NCI-H1694 (cell line): ENCODE data around the gene METTL8.
"Not testable (repeated sequence)": the region's sequence is repeated elsewhere in the genome, so short reads cannot be mapped to it uniquely, and the experiment has no call there.

Source experiments
- DNase-seq: peaks from one replicate; lab custom pipeline; 2025; lab: John Stamatoyannopoulos, UW

The METTL8 gene

DNA sequence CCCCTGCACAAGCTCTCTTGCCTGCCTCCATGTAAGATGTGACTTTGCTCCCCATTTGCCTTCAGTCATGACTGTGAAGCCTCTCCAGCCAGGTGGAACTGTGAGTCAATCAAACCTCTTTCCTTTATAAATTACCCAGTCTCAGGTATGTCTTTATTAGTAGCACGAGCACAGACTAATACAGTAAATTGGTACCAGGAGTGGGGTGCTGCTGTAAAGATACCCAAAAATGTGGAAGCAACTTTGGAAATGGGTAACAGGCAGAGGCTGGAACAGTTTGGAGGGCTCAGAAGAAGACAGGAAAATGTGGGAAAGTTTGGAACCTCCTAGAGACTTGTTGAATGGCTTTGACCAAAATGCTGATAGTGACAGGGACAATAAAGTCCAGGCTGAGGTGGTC lies 122.2 kb downstream of the METTL8 start:
- not testable (repeated sequence) for DNase-seq

DNA sequence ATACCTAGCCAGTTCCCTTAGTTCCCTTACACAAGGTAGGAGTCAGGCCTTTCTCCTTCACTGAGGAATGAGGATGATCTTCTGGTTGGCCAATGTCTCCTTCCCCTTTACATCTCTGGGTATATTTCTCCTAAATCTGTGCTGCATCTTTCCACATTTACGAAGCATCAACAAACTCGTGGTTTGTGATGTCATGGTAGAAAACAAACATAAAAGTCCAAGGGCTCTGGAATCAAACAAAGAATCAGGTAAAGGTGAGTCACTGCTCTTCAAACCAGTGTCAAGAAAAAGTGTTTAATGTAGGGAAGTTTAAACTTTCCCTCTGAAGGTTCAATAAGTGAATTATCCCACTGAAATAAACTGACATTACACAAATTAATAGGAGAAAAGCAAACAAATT lies 122.9 kb downstream of the METTL8 start:
- no peak for DNase-seq

DNA sequence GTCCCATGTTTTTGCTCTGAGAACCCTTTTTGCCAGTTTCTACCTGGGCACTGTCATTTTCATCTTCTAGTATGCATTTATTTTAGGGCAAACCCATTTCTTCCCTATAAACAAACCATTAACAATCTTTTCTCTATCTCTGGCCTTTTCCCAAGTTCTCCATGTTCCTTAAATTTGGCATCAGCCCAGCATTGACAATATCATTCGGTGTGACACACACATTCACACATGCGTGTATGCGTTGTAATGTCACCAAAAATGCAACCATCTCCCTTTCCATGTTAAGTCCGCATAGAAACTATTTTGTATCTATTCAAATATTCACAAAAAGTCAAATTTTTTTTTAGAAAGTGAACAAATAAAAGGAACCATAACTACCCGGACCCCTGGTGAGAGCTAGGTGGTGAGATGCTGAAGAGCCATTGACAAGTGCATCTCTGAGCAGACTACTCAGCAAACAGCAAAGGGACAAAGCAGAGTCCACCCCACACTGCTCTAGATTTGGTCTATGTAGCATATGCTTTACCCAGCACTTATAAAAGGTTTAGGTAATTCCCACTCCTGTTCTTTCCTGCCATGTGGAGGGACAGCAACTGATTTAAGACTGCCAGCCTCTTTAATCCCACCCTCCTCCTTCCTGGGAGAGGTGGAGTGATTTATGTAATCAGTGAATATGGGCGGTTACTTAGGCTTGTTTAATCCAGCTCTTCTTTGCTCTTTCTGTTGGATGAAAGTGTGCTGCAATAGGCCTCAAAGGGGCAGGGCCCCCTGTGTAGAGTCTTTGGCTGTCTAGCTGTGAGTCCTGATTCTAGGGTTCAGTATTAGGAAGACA lies 124.1 kb downstream of the METTL8 start:
- DNase-seq: no peak

DNA sequence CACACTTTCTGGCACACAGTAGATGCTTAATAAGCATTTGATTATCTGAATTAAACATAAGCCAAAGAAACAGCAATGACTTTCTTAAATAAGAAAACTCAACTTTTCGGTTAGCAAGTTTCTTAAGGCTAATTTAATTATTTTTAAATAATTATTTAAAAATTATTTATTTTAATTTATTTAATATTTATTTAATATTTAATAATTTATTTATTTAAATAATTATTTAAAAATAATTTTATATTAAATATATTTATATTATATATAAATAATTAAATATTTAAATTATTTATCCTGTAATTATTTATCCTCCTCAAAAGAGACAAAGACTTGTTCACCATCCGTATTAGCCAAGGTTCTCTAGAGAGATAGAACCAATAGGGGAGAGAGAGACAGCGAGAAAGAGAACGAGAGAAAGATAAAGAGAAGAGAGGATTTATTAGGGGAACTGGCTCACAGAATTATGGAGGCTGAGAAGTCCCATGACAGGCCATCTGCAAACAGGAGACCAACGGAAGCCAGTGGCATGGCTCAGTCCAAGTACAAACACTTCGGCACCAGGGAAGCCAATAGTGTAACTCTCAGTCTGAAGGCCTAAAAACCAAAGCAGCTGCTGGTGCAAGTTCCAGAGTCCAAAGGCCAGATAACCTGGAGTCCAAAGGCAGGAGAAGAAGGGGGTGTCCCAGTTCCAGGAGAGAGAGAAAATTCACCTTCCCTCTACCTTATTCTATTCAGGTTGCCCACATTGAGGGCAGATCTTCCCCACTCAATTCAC lies 125.3 kb downstream of the METTL8 start:
- no peak for DNase-seq

DNA sequence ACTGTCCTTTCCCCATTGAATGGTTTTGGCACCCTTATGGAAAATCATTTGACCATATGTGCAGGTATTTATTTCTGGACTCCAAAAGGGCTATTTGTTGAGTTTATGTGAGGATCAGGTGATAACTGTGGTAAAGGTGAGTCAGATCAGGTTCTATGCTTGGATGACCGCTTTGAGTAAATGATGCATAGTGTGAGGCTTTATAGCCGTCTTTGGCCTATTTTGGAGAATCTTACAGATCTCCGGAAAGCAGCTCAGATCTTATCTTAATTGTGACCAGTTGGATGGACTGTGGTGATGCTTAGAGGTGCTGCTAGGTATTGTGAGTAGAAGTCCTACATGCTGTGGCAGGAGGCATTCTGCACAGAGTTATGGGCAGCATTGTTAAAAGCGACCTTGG lies 126.2 kb downstream of the METTL8 start:
- no peak for DNase-seq

DNA sequence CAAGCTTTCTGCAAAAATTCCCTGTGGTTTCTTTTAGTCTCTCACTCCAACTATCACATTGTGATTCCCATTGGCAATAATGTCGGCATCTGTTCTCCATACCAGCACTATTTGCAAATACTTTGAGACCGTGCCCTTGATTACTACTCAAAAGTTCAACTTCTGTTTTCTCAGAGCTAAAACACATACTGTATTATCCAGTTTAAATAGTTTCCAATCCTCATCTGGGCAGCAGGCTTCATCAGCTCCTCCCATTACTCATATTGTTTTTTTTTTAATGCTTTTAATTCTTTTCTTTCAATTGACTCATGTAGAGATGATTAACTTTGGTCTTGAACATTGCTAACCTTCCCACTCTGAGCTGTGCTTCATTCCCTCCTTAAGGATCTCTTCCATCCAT lies 135.8 kb downstream of the METTL8 start:
- DNase-seq: no peak

DNA sequence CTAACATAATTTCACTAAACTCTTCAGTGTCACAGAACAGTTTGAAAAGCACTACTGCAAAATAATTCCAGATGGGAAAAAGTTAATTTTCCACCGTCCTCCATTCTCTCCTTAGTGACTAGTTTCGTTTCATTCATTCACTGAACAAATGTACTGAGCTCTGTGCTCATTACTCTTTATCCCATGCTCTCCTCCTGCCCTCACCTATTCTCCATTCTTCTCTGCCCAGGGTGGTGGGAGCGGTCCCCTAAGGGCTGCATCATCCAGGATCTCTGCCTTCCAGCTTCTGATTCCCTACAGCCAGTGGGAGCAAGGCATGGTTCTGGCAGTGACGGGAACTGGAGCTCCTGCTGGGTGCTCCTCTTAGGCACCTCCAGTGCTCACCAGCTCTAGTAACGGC lies 139.2 kb downstream of the METTL8 start:
- no peak for DNase-seq

DNA sequence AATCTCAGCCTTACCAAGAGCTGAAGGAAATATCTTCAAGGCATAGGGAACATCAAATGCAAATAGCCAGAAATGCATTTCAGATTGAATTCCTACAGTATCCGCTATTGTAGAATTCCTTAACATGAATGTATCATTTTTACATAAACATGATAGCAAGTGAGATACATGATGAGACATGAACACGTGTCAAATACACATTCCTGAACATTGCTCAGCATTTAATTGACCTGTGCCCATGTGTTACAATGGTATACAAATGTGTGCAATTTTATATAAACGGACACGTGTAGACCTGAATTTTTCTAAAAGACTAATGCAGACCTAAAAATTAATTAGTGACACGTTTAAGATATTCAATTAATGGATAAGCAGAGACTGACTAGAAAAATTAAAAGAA lies 140.1 kb downstream of the METTL8 start:
- DNase-seq: no peak

DNA sequence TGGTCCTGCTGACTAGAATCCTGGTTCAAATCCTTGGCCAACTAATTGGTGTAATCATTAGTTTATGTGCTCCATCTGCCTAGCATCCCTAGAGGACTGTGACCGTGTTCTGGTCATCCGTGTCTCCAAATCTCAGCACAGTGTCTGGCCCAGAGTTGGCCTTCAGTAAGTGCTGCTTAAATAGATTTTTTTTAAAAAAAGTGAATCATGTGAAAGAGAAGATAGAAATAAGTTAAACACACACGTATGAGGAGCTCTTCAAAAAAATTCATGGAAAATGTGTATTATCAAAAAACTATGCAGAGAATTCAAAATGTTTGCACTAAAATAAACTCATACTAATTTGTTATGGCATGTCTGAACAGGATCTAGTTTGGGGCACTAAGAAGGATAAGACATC lies 143.8 kb downstream of the METTL8 start:
- DNase-seq: no peak

DNA sequence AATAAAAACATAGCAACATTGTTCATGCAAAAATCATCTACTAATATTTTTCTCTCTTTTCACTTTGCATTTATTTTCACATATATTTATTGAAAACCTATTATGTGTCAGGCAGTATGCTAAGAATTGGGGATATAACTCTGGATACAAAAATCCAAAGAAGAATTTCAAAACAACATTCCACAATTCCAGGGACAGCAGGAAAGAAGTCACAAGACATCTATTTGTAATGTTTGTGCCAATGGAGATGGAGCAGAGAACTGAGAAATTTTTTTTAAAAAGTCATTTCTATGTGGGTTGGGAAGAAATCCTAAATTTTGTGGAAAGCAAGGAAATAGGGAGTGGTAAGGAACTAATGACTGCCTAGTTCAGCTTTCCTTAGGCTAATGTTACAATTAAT lies 144.5 kb downstream of the METTL8 start:
- no peak for DNase-seq

DNA sequence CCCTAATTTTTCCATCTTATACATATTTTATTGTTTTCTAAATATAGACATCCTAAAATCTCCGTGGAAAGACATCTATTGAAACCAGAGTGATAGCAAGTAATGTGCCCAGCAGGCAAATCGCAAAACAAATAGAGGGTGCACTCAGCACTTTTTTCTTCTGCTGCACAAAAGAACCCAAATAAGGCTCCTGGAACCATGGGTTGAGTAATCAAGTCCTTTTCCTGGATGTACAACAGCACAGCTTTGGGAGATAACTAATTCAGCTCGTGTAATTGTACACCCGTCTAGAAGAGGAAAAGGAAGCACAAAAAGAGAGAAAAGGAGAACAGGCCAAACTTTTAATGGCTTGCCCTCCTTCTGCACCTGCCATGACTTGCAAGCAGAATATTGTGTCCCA lies 146.2 kb downstream of the METTL8 start:
- no peak for DNase-seq

DNA sequence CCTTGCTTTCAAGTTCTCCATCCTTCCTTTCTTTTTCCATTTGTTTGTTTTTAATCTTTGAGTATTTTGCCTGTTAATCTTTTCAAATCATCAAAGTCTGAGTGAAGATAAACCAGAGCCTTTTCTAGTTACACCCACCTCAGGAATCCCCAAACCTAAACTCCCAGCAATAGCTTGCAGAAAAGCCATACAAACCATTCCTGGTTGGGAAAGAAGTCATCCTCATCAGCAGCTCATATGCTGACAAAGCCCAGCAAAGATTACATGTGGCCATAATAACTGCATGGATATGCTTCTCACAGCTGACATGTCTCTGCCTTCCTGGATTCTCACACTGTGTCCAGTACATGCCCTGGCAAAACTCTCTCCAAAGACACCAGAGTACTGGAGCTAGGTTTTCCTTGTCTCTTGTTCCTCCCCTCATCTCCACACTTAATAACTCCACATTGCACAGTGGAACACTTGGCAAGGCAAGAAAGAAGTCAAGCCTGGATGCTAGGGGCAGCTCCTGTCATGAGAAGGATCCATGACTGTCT lies 146.7 kb downstream of the METTL8 start:
- DNase-seq: no peak

DNA sequence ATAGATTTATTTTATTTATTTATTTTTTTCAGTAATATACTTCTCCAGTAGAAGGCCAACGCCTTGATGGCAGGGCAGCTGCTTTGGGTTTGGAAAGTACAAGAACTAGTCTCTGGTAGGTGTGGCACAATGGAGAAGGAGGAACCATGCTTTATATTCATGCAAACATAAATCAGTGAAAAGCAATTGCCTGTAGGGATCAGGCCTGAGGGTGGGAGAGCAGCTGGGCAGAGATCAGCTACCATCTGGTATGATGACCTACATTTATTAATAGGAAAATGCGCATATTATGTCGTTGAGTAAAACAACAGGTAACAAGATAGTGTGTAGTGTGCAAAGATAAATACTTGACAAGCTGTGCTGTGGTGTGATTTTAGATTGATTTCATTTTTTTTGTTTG lies 152.7 kb downstream of the METTL8 start:
- peak; percentile 77 for DNase-seq

DNA sequence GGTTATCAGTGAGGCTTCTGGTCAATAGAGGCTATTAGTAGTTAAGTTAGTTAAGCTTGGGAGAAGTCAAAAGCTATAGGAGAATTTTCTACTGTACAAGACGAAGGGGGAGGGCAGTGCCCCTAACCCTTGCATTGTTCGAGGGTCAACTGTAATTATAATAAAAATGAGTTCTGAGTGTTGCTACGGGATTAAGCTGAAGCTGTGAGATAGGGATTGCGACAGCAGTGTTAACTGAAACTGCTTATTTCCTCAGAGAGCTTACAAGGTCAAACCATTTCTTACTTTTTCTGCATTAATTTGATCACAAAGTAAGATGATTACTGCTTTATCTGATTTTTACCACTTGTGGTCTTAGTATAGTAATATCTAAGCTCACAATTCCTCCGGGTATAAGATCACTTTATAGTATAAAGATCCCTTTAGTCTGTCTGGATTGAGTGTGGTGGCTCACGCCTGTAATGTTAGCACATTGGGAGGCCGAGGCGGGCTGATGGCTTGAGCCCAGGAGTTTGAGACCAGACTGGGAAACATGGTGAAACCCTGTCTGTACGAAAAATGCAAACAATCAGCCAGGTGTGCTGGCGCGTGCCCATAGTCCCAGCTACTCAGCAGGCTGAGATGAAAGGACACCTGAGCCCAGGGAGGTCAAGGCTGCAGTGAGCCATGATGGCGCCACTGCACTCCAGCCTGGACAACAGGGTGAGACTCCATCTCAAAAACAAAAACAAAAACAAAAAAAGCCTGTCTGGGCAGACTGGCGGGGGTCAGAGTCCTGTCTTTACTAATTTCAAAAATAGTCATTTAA lies 153.6 kb downstream of the METTL8 start:
- DNase-seq: no peak

DNA sequence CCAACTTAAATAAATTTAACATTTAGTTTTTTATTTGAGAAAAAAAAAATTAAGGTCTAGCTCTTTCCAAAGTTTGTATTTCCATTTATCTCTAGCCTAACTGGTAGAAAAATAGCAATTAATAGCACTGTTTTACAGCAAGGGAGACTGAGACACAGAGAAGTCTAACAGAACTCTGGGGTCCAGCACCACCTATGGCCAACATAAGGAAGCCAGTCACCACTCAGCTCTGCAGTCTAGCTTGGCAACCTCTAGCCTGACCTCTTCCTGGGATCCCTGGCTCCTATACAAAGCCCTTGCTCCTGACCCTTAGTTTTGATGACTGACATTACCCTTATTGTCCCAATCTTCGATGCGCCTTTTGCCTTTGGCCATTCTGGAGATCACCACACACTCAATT lies 159.0 kb downstream of the METTL8 start:
- no peak for DNase-seq

DNA sequence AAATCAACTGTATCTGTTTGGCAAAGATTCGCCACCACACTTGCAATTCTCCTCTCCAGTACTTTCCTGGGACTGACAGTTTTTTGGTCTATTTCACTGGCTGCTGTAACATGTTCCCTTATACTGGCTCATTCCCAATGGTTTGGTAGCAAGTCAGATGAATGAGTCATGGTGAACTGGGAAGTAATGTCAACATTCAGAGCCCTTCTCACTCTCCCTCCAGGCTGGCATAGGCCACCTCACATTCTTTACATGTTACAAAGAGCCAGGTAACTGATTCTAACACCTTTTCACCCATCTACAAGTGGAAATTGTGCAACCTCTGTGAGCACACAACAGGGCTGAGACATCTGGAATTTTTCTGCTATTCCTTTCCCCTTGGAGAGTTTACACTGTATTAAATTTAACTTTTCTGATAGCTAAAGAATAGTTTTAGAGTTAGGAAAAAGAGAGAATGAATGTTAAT lies 161.8 kb downstream of the METTL8 start:
- no peak for DNase-seq

DNA sequence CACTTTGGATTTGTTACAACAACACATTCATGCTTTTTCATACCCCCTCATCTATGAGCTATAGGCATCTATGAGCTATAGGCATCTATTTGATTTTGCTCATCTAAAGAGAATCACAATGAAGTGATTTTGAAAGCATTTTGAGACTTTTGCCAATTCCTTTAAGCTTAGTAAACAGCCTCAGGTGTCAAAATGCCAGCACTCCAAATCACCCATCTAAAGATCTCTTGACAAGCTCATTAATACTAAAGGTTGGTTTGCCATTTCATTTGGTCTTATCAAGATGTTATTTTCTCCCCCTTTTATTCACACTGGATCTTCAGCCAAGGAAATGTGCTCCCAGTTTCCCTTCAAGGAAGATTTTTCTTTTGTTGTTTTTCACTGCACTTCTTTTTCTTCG lies 162.4 kb downstream of the METTL8 start:
- no peak for DNase-seq

DNA sequence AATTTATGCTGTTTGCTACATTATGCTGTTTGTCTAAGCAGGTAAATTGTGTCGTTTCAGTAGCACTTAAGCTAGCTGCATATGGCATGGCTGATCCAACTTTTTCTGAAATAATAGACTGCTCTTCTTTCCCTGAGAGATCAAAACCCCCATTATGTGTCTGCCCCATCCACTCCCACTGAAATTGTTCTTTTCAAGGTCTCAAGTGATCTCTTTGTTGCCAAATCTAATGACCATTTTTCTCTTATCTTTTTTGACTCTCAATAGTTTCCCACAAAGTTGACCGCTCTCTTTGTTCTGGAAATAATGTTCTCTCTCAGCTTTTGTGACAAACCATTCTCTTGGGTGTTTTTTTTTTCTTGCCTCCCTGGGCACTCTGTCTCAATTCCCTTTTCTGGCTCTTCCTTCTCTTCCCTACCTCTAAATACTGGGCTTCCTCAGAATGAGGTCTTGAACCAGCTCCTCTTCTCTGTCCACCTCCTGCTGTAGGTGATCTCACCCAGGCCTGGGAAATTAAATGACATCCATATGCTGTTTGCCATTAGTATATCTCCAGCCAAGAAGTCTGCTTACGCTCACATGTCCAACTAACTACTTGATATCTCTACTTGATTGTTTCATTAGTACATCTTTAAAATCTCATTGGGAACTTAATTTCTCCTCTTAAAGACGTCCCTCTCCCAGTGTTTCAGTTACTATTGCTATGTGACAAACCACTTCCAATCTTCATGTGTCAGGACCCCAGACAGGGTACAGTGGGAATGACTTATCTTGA lies 165.7 kb downstream of the METTL8 start:
- no peak for DNase-seq
